ENCODE measurements around the gene HSPD1.
A peak's percentile ranks its signal among the peaks of the same experiment; 100 is the strongest.

Gene HSPD1

GRCh38 chr2:197502685-197503084 lies 3.0 kb upstream of the HSPD1 start:
- no peak for DNase-seq
- no peaks in the 10 kb centered on the region for H3K9me3 ChIP-seq (ENCODE audit: insufficient read depth, low read length, severe bottlenecking)
- H3K79me2 ChIP-seq (ENCODE audit: insufficient read depth, low read length): peaks cover 75% of the 10 kb centered on the region
- peak overlapping the region in 1 of 2 experiments; percentile 73; a peak in 1 of 4 replicates for H3K4me3 ChIP-seq (ENCODE audit: low read depth in 1 of 2, low read length in 2 of 2)
- no peak for ATAC-seq (ENCODE audit: insufficient read depth, low read depth)
- peaks cover 22% of the 10 kb centered on the region for H4K20me1 ChIP-seq (ENCODE audit: insufficient read depth, low read length)
- no peak overlapping the region; the same call in 1 of the 2 replicates for H3K27ac ChIP-seq (ENCODE audit: low read length)
- TF ChIP-seq EZH2 (IDR thresholded peaks at IDR 0.05; ENCODE audit: borderline replicate concordance, low read depth, low read length, severe bottlenecking): no peak
- TF ChIP-seq CTCF (IDR thresholded peaks at IDR 0.05; ENCODE audit: borderline replicate concordance, extremely low read depth, low read length, poor library complexity, severe bottlenecking): no peak
- H3K9ac ChIP-seq (ENCODE audit: low read depth, low read length): peak overlapping the region; percentile 74; the same call in 1 of the 2 replicates
- H3K27me3 ChIP-seq (ENCODE audit: insufficient read depth, low read length, poor library complexity): no peaks in the 10 kb centered on the region
- no peak overlapping the region for H2AFZ ChIP-seq (ENCODE audit: low read depth, low read length)
- H3K36me3 ChIP-seq (ENCODE audit: insufficient read depth, low read length): peaks cover 51% of the 10 kb centered on the region
- peaks cover 26% of the 10 kb centered on the region for H3K4me1 ChIP-seq (ENCODE audit: insufficient read depth, low read length)
- peak overlapping the region; percentile 73; the same call in 1 of the 2 replicates for H3K4me2 ChIP-seq (ENCODE audit: insufficient read depth, low read length)

- H3K4me1 ChIP-seq (ENCODE audit: insufficient read depth, low read length): peaks cover 31% of the 10 kb centered on the region
- TF ChIP-seq CTCF (IDR thresholded peaks at IDR 0.05; ENCODE audit: borderline replicate concordance, extremely low read depth, low read length, poor library complexity, severe bottlenecking) (no peak), EZH2 (IDR thresholded peaks at IDR 0.05; ENCODE audit: borderline replicate concordance, low read depth, low read length, severe bottlenecking) (no peak)
- peaks cover 80% of the 10 kb centered on the region for H3K79me2 ChIP-seq (ENCODE audit: insufficient read depth, low read length)
- H3K36me3 ChIP-seq (ENCODE audit: insufficient read depth, low read length): peaks cover 56% of the 10 kb centered on the region
- H3K27ac ChIP-seq (ENCODE audit: low read length): peak overlapping the region; percentile 36
- peaks cover 27% of the 10 kb centered on the region for H4K20me1 ChIP-seq (ENCODE audit: insufficient read depth, low read length)
- H3K4me2 ChIP-seq (ENCODE audit: insufficient read depth, low read length): peak overlapping the region; percentile 73
- H3K9me3 ChIP-seq (ENCODE audit: insufficient read depth, low read length, severe bottlenecking): no peaks in the 10 kb centered on the region
- peak overlapping the region; percentile 1 to 73; a peak in 3 of 4 replicates for H3K4me3 ChIP-seq (ENCODE audit: low read depth in 1 of 2, low read length in 2 of 2)
- H3K27me3 ChIP-seq (ENCODE audit: insufficient read depth, low read length, poor library complexity): no peaks in the 10 kb centered on the region
- DNase-seq (no peak), ATAC-seq (ENCODE audit: insufficient read depth, low read depth) (no peak)
- H2AFZ ChIP-seq (ENCODE audit: low read depth, low read length): no peak overlapping the region
- H3K9ac ChIP-seq (ENCODE audit: low read depth, low read length): peak overlapping the region; percentile 74
These were observed 2.6 kb upstream of the HSPD1 start for GRCh38 chr2:197502201-197502600.

- Histone ChIP-seq H3K9ac (ENCODE audit: low read depth, low read length) (peak overlapping the region; percentile 74), H3K79me2 (ENCODE audit: insufficient read depth, low read length) (peaks cover 87% of the 10 kb centered on the region), H3K4me2 (ENCODE audit: insufficient read depth, low read length) (peak overlapping the region; percentile 73), H3K4me1 (ENCODE audit: insufficient read depth, low read length) (peaks cover 47% of the 10 kb centered on the region), H3K36me3 (ENCODE audit: insufficient read depth, low read length) (peaks cover 72% of the 10 kb centered on the region), H2AFZ (ENCODE audit: low read depth, low read length) (peak overlapping the region; percentile 66), H3K4me3 (ENCODE audit: low read depth in 1 of 2, low read length in 2 of 2) (peak overlapping the region; percentile 73 to 92), H4K20me1 (ENCODE audit: insufficient read depth, low read length) (peaks cover 43% of the 10 kb centered on the region), H3K27me3 (ENCODE audit: insufficient read depth, low read length, poor library complexity) (no peaks in the 10 kb centered on the region), H3K27ac (ENCODE audit: low read length) (peak overlapping the region; percentile 79), H3K9me3 (ENCODE audit: insufficient read depth, low read length, severe bottlenecking) (no peaks in the 10 kb centered on the region)
- no peak for TF ChIP-seq CTCF (IDR thresholded peaks at IDR 0.05; ENCODE audit: borderline replicate concordance, extremely low read depth, low read length, poor library complexity, severe bottlenecking)
- no peak for TF ChIP-seq EZH2 (IDR thresholded peaks at IDR 0.05; ENCODE audit: borderline replicate concordance, low read depth, low read length, severe bottlenecking)
- peak; percentile 9 for ATAC-seq (ENCODE audit: insufficient read depth, low read depth)
- no peak for DNase-seq
These were observed 977 bp upstream of the HSPD1 start for GRCh38 chr2:197500503-197501131.

Data from DND-41 (cell line).